ENCODE measurements around the gene STRA8.

The STRA8 gene

GRCh38 chr7:135259702-135260101 is 26.1 kb downstream of the STRA8 start:
- H3K4me3 ChIP-seq (ENCODE audit: low read depth, low read length) = no peak overlapping the region
- no peaks in the 10 kb centered on the region for H3K36me3 ChIP-seq (ENCODE audit: control insufficient read depth, insufficient read depth, low read length)
- no peak overlapping the region for H2AFZ ChIP-seq
- no peaks in the 10 kb centered on the region for H3K9me3 ChIP-seq (ENCODE audit: control insufficient read depth, low read length)
- no peak for TF ChIP-seq CTCF (IDR thresholded peaks at IDR 0.05)
- H3K79me2 ChIP-seq = no peaks in the 10 kb centered on the region
- no peak overlapping the region for H3K27ac ChIP-seq
- H3K27me3 ChIP-seq (ENCODE audit: control insufficient read depth, insufficient read depth, low read length) = no peaks in the 10 kb centered on the region
- H3K4me1 ChIP-seq = no peaks in the 10 kb centered on the region
- no peak overlapping the region for H3K4me2 ChIP-seq (ENCODE audit: low read length)
- H3K9ac ChIP-seq = no peak overlapping the region

- H3K36me3 ChIP-seq (ENCODE audit: control insufficient read depth, insufficient read depth, low read length) = no peaks in the 10 kb centered on the region
- no peaks in the 10 kb centered on the region for H3K4me1 ChIP-seq
- no peak overlapping the region for H3K27ac ChIP-seq
- no peaks in the 10 kb centered on the region for H3K27me3 ChIP-seq (ENCODE audit: control insufficient read depth, insufficient read depth, low read length)
- H3K9me3 ChIP-seq (ENCODE audit: control insufficient read depth, low read length) = no peaks in the 10 kb centered on the region
- no peak overlapping the region for H3K9ac ChIP-seq
- no peak overlapping the region for H2AFZ ChIP-seq
- no peak overlapping the region for H3K4me3 ChIP-seq (ENCODE audit: low read depth, low read length)
- H3K4me2 ChIP-seq (ENCODE audit: low read length) = no peak overlapping the region
- no peak for TF ChIP-seq CTCF (IDR thresholded peaks at IDR 0.05)
- H3K79me2 ChIP-seq = no peaks in the 10 kb centered on the region
Measured at GRCh38 chr7:135260470-135260869, 26.8 kb downstream of the STRA8 start.

GRCh38 chr7:135260930-135261721 is 27.5 kb downstream of the STRA8 start:
- Histone ChIP-seq H3K36me3 (ENCODE audit: control insufficient read depth, insufficient read depth, low read length) (no peaks in the 10 kb centered on the region), H3K4me2 (ENCODE audit: low read length) (no peak overlapping the region), H3K4me3 (ENCODE audit: low read depth, low read length) (no peak overlapping the region), H3K79me2 (no peaks in the 10 kb centered on the region), H3K9me3 (ENCODE audit: control insufficient read depth, low read length) (no peaks in the 10 kb centered on the region), H3K9ac (no peak overlapping the region), H3K4me1 (no peaks in the 10 kb centered on the region), H3K27ac (no peak overlapping the region), H2AFZ (no peak overlapping the region), H3K27me3 (ENCODE audit: control insufficient read depth, insufficient read depth, low read length) (no peaks in the 10 kb centered on the region)
- TF ChIP-seq CTCF (IDR thresholded peaks at IDR 0.05) = no peak

- no peak overlapping the region for H3K4me3 ChIP-seq (ENCODE audit: low read depth, low read length)
- H2AFZ ChIP-seq = no peak overlapping the region
- no peaks in the 10 kb centered on the region for H3K27me3 ChIP-seq (ENCODE audit: control insufficient read depth, insufficient read depth, low read length)
- H3K4me2 ChIP-seq (ENCODE audit: low read length) = no peak overlapping the region
- no peak overlapping the region for H3K9ac ChIP-seq
- no peaks in the 10 kb centered on the region for H3K79me2 ChIP-seq
- H3K4me1 ChIP-seq = no peaks in the 10 kb centered on the region
- no peak overlapping the region for H3K27ac ChIP-seq
- TF ChIP-seq CTCF (IDR thresholded peaks at IDR 0.05) = no peak
- H3K9me3 ChIP-seq (ENCODE audit: control insufficient read depth, low read length) = no peaks in the 10 kb centered on the region
- H3K36me3 ChIP-seq (ENCODE audit: control insufficient read depth, insufficient read depth, low read length) = no peaks in the 10 kb centered on the region
Measured at GRCh38 chr7:135262623-135263320, 29.1 kb downstream of the STRA8 start.

All from parathyroid adenoma (tissue), 2 donors.